HG03460 (cell line): ENCODE results near the gene GRK6.

ENCODE experiments used
- ATAC-seq: cut with Tn5 transposase; IDR thresholded peaks from one replicate; pipeline ENCODE4 v1.9.1; 2021; ENCODE audit not compliant: unreplicated experiment

Gene GRK6

DNA sequence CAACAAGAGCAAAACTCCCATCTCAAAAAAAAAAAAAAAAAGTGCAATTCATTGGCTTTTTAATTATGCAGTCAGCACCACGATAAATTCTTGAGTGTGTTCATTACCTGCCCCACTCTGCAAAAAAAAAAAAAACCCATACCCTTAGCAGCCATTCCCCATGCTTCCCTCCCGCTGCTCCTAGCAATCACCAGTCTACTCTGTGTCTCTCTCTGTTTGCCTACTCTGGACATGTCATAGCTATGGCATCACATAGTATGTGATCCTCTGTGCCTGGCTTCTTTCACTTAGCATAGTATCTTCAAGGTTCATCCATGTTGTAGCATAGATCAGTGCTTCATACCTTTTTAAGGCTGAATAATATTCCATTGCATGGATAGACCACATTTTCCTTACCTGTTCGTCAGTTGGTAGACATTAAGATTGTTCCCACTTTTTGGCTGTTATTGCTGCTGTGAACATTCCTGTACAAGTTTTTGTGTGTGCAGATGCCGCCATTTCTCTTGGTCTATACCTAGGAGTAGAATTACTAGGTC lies 13.1 kb downstream of the GRK6 start:
- no peak for ATAC-seq

DNA sequence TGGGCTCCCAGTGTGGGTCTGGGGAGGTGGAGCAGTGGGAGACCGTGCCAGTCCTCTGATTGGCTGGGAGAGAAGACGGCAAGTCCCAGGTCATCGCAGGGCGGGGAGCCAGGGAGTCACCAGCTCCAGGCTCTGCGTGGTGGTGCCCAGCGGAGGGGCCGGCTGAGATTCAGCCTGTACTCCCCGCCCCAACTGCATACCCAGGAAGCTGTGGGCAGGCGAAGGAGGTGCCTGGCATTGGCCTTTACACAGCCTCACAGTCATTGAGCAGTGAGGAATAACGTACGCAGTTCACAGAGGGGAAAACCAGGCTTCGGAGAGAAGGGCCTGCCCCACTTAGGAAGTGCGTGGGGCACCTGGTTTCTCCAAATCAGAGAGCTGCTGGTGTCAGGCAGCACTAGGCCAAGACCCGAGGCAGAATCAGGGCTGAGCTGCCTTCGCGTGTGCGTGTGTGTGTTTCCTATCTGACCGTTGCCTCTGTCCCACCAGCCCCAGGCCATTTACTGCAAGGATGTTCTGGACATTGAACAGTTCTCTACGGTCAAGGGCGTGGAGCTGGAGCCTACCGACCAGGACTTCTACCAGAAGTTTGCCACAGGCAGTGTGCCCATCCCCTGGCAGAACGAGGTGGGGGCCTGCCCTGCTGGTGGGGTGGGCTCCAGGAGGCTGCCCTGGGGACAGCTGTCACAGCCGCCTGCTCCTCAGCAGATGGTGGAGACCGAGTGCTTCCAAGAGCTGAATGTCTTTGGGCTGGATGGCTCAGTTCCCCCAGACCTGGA lies 13.9 kb downstream of the GRK6 start:
- no peak for ATAC-seq

DNA sequence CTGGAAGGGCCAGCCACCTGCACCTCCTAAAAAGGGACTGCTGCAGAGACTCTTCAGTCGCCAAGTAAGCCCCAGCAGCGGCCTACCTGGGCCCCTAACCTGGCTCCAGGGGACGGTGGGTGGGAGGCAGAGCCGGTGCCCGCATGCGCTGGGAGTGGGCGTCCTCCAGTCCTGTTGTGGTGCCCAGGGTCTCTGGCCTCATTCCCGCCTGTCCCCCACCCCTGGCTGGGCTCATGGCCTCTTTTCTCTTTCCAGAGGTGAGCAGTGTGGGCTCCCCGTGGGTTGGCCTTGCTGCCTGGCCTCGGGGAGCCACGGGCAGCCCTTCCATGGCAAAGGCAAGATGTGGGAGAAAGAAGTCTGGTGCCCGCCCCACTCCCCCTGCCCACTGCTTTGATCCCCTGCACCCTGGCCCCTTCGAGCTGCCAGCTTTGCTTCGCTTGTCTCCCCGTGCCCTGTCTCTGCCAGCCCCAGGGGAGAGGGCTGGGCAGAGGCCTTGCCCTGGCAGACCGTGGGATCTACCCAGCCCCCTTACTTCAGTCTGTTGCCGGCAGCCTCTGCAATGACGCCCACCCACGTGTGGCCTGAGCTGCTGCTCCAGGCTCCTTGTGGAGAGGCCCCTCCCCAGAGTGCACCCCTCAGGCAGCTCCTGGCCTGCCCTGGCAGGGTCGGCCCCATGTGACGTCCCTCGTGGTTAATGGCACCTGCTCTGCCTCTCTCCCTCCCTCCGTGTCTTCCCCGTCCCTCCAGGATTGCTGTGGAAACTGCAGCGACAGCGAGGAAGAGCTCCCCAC lies 14.7 kb downstream of the GRK6 start:
- no peak for ATAC-seq

DNA sequence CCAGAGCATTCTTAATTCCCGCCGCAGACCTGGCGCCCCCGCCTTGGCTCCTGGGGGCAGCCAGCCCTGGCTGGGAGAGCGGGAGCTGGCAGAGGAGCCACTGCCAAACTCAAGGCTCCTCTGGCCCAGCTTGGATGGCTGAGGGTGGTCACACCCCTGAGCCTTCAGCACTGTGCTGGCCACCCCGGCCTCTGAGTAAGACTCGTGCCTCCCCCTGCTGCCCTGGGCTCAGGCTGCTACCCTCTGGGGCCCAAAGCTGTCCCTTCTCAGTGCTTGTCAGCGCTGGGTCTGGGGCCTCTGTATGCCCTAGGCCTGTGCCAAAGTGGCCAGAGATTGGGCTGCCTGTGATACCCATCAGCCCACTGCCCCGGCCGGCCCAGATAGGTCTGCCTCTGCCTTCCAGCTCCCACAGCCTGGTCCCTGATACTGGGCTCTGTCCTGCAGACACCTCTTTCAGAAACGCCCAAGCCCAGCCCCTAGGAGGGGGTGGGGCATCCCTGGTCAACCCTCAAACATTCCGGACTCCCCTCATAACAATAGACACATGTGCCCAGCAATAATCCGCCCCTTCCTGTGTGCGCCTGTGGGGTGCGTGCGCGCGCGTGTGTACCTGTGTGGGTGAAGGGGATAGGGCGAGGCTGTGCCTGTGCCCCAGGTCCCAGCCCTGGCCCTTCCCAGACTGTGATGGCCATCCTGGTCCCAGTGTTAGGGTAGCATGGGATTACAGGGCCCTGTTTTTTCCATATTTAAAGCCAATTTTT lies 15.8 kb downstream of the GRK6 start:
- no peak for ATAC-seq

DNA sequence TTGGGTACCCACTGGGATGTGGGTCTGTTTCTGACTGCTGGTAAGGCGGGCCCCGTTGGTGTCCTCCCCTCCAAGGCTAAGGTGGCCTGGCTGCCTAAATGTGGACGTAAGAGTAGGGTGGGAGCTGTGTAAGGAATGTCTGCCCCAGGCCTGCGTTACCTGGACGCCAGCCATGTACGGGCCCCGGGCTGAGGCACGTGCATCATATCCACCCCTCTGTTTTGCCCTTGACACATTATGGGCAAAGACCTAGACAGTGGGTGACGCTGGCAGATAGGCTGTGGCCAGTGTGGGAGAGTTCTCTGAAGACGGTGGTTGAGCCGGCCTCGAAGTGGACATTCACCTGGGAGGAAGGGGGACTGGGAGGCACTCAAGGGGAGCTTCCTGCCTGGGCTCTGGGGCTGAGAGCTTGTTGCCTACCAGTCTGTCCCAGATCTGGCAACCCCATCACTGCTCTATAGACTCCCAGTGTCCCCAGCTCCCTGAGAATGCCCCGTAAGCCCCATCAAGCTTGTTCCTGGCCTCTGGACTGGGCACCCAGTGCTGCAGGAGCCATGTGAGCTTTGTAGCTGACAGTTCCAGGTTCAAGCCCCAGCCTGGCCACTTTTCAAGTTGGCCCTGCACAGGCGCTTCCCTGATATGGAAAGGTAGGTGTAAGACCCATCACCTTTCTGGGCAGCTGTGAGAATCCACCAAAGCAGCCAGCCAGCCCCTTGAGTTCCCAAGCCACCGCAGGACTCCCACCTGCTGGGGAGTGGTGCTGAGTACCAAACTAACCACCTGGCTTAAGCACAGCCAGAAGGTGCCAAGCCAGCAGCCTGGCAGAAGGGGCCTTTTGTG lies 16.9 kb downstream of the GRK6 start:
- no peak for ATAC-seq

DNA sequence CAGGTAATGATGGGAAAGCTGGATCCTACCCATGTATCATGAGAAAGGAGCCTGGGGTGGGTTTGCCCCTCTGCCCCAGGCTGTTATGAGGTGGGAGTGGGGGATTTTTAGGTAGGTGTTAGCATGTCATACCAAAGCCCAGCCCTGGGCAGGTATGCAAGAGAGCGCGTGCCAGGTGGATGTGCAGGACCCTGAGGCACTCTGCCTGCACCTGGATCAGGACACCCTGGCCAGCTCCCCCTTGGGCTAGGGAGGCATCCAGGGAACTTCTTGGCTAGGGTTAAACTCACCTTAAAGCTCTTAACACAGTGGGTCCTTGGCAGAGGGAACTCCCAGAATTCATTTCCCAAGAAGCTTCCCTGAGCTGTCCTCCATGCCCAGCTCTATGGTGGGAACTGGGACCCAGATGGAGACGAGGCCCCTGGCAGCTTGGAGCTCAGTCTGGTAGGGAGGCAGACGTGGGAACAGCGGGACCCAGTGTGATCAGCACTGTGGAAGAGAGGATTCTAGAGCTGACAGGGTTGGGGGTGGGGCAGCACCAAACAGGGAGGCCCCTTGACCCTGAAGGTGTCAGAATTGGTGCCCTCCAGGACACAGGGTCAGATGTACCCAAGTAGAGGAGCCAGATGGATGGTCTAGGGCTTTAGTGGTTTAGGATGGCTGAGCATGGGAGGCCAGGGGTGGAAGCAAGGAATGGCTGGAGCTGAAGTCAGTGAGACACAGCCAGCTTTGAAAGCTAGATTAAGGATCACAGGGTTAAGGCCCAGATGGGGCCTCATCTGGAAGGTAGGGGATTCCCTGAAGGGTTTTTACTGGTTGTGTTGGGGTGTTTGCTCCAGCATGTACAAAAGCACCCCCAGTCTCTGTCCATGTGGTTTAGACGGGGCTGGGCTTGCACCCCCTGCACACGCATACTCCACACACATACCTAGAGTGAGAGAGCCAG lies 17.9 kb downstream of the GRK6 start:
- no peak for ATAC-seq

DNA sequence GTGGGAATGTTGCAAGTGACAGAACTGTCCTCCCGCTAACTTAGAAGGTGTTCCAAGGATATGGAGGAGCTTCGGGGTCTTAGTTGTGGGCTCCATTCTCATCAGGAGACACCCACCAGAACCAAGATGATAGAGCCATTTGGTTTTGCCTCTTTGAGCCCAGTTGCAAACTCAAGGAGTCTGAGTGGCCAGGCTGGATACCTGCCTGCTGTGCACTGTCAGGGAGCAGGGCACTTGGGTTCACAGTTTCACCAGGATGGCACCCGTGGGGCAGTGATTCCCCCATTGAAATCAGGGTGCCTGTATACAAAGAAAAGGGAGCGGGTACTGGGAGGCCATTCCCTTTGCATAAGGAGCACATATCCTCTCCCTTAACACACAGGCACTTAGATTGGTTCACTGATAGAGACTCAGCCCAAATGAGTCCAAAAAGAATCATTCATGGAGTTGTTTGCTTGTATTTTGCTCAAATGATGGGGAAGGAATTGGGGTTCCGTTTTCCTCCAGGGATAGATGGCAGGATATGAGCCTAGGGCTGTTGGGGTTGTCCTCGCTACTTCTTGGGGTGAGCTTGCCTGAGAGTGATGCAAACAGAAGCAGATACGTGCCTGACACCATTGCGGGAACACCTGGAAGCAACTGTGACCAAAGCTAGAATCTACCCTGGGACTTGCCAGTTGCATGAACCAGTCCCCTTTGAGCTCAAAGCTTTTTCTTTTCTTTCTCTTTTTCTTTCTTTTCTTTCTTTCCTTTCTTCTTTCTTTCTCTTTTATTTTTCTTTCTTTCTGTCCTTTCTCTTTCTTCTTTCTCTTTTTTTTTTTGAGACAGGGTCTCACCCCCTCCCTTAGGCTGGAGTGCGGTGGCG lies 18.8 kb downstream of the GRK6 start:
- ATAC-seq: no peak

DNA sequence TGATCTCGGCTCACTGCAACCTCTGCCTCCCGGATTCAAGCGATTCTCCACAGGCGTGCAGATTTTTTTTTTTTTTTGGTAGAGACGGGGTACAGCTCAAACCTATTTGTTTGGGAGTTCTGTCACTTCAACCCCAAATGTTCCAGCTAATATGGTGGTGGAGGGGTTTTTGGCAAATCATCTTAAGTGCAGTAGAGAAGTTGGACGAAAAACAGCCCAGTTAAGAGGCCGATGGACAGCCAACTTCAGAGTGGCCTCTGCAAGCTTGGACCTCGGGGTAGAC lies 19.4 kb downstream of the GRK6 start:
- no peak for ATAC-seq

DNA sequence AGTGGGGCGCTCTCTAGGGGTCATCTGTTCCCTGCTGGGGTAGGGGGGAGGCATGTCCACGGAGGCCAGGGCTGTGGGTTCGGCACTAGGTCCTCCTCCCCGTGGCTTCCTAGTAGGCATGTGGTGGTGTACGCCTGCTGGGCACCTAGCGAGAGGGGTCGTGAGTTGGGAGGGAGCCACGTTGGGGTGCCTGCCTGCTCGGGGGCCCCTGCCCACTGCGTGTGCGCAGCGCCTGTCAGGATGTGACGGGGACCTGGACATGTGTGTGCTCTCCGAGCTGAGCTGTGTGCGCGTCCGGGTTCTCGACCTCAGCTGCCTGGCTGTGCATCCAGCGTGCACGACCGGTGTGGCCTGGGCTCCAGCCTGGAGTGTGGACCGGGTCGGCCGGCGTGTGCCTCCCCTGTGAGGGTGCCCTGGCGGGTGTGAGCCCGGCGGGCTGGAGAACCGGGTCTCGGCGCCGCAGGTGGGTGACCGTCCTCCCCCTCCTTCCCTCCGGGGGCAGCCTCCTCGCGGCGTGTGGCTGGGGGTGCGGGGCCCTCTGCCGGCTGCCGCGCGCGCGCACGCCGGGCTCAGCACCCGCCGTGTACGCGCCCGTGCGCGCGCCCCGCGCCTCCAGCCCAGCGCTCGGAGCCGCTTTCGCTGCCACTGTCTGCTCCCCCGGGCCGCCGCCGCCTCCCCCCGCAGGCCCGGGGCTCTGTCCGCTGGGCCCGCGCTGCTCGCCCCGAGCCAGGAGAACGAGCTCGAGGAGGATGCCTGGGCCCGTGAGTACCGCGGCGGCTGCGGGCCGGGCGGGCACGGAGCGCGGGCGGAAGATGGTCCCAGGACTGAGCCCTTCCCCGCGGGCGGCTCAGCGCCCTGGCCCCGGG lies 20.0 kb downstream of the GRK6 start, which contains the start of gene PRR7:
Gene PRR7 (plus strand): TSS at position 615 of the 866 bp plus-strand sequence. CDS start 8,254 bp downstream, outside the sequence.
- peak; percentile 48 for ATAC-seq

DNA sequence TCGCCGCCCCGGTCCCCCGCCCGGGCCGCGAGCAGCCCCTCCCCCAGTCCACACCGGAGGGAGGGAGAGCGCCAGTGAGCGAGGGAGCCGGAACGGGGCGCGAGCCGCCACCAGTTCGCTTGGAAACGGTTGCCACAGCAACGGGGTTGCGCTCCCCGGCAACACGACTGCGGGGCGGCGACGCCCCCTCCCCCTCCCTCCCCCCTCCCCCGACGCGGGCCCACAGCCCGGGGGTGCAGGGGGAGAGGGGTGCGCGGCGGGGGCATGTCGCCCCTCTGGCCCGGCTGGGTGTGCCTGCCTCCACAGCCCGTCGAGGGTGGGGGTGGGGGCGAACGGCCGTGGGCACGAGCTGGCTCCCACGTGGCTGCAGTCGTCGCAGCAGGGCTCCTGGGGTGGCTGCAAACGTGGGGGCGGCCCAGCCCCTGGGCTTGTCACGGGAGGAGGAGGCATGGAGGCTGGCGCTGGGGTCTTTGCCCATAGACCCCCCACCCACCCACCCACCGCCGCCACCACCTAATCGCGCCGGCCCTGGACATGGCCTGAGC lies 20.7 kb downstream of the GRK6 start:
- ATAC-seq: peak; percentile 35

DNA sequence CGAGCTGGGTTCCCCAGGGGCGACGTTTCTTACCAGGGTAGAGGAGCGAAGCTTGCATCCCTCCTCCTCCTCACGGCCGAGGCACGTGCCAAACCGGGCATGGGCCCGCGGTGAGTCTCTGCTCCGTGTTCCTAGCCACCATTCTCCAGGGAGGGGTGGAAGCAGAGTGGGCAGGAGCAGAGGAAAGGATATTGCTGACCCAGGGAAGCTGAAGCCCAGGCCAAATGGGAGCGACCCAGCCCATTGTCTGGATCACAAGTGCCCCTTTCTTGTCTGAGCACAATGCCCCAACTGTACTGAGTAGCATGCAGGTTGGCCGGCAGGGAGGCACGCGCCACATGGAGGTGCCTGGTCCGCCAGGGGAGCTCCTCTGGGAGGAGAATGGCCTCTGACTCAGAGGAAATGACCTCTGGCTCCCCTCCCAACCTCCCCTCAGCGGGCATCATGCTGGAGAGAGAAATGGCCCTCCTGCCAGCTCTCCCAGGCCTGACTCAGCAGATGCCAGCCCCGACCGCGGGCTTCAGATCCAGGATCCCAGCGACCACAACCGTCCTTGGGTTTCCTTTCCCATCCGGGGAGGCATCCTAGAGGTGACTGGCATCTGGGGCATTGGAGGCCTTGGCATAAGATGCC lies 21.3 kb downstream of the GRK6 start:
- no peak for ATAC-seq

DNA sequence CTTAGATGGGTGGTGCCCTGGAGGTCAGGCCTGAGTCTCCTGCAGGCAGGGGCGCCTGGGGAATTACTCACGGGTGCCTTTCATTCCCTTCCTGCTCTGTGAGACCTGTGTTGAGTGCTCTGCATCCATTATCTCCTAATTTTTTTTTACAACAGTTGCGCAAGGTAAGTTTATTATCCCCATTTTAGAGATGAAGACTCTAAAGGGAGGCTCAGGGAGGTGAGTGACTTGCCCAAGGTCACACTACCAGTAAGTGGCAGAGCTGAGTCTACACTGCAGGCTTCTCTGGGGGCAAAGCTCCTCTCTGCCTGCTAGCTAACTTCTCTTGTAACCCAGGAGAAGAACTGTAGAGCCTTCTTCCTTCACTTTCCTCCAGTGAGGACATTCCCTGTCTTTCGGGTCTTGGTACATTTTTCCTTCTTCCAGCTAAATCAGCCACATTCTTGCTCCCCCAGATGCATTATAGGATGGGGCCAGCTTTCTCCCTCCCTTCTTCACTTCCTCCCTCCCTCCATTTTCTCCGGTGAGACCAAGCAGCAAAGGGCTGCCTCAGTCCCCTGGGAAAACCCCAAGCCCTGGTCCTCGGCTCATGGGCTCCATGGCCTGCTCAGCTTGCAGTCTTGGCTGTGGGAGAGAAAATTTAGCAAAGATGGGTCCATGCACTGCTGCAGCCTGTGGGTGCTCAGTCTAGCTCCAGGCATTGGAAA lies 21.9 kb downstream of the GRK6 start:
- no peak for ATAC-seq

DNA sequence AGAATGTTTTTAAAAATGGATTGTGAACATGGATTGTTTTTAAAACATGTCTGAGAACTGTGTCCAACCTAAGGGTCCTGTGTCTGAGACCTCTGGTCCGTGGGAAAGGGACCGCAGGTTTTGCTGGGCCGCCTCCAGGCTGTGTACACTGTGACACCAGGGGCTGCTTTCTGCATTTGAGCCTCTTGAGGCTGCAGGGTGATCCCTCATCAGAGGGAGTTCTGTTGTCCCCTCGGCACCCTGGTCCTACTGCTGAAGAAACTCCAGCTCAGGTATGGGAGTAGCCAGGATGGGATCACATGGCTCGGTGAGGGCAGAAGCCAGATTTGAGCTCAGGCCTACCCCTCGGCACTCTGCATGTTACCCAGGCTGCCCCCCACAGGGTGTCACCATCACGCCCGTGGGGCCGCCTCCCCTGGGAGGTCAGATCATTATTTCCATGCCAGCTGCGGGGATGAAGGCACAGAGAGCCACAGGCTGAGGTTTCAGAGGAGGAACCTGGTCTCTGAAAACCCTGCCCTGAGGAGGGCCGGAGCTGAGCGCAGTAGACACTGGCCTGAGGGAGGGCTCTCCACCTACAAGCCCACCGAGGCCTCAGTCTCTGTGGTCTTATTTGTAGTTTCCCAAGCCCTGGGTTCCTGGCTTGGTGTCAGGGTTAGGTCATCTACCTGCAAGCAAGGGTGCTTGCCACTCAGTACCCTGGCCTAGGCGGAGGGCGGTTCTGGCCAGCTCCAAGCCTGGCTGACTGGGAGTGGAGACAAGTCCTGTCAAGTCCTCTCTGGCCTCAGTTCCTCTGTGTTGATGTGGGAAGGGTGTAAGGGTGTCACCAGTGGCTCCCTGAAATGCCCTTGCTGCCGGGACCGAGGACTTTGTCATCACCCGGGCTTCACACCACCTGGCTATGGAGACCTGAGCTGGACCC lies 22.9 kb downstream of the GRK6 start:
- no peak for ATAC-seq

DNA sequence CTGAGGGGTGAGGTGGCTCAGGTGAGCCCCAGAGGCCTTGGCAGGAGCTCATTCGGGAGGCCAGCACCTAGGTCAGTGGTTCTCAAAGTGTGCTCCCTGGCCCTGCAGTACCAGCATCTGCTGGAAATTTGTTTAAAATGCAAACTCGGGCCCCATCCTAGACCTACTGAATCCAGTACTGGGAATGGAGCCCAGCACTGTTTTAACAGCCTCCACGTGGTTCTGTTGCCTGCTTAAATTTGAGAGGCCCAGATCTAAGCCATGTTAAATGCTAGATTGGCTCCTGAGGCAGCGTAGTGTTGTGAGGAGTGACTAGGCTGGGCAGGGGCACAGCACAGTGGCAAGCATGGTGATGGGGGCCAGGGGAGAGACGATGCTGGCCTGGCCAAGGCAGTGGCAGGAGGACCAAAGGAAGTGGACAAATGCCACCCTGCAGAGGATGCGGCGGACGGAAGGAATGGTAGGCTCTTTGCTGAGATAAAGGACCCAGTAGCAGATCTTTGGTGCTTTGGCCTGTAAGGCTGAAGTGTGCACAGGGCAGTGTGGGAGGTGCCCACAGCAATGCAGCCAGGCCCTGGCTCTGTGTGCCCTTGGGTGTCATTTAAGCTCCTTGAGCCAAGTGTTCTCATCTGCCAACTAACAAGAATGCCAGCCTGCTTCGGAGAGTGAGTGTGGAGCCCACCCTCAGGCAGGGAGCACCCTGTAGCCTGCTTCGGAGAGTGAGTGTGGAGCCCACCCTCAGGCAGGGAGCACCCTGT lies 24.4 kb downstream of the GRK6 start:
- no peak for ATAC-seq
